Measurements from ENCODE around the gene PABPN1L. TPM values are rescaled to one million over a fixed set of nuclear protein-coding genes. Genes with fewer than 3 reads are reported as not detected.

Gene PABPN1L
- total RNA-seq, 3 donors from 2014 or later: not detected

- ATAC-seq (no peak), DNase-seq (no peak)
- H3K4me1 Mint-ChIP-seq (ENCODE audit: low read depth): no peaks in the 10 kb centered on the region
- H3K4me3 Mint-ChIP-seq: no peak overlapping the region
- no peaks in the 10 kb centered on the region for H3K9me3 Mint-ChIP-seq
- no peaks in the 10 kb centered on the region for H3K36me3 Mint-ChIP-seq (ENCODE audit: insufficient read depth)
- no peaks in the 10 kb centered on the region for H3K27me3 Mint-ChIP-seq (ENCODE audit: low read depth)
Measured at GRCh38 chr16:88844419-88845036, 21.9 kb downstream of the PABPN1L start.

GRCh38 chr16:88843256-88843655 lies 23.2 kb downstream of the PABPN1L start:
- no peak overlapping the region for H3K4me3 Mint-ChIP-seq
- ATAC-seq (no peak), DNase-seq (no peak)
- no peaks in the 10 kb centered on the region for H3K27me3 Mint-ChIP-seq (ENCODE audit: low read depth)
- H3K9me3 Mint-ChIP-seq: no peaks in the 10 kb centered on the region
- no peaks in the 10 kb centered on the region for H3K36me3 Mint-ChIP-seq (ENCODE audit: insufficient read depth)
- H3K4me1 Mint-ChIP-seq (ENCODE audit: low read depth): no peaks in the 10 kb centered on the region

- H3K4me3 Mint-ChIP-seq: no peak overlapping the region
- ATAC-seq: no peak
Measured at GRCh38 chr16:88842806-88843205, 23.7 kb downstream of the PABPN1L start.

GRCh38 chr16:88842308-88842756 lies 24.1 kb downstream of the PABPN1L start:
- H3K4me3 Mint-ChIP-seq: no peak overlapping the region
- DNase-seq: no peak
- no peaks in the 10 kb centered on the region for H3K4me1 Mint-ChIP-seq (ENCODE audit: low read depth)
- no peaks in the 10 kb centered on the region for H3K27me3 Mint-ChIP-seq (ENCODE audit: low read depth)
- ATAC-seq: no peak
- H3K36me3 Mint-ChIP-seq (ENCODE audit: insufficient read depth): no peaks in the 10 kb centered on the region
- H3K9me3 Mint-ChIP-seq: no peaks in the 10 kb centered on the region

More at GRCh38 chr16:88842806-88843205, 23.7 kb downstream of the PABPN1L start:
- Mint-ChIP-seq H3K9me3 (no peaks in the 10 kb centered on the region), H3K36me3 (ENCODE audit: insufficient read depth) (no peaks in the 10 kb centered on the region), H3K27me3 (ENCODE audit: low read depth) (no peaks in the 10 kb centered on the region), H3K4me1 (ENCODE audit: low read depth) (no peaks in the 10 kb centered on the region)
- no peak for DNase-seq

GRCh38 chr16:88841521-88842307 lies 24.7 kb downstream of the PABPN1L start:
- Mint-ChIP-seq H3K36me3 (ENCODE audit: insufficient read depth) (no peaks in the 10 kb centered on the region), H3K4me3 (no peak overlapping the region), H3K9me3 (no peaks in the 10 kb centered on the region), H3K4me1 (ENCODE audit: low read depth) (no peaks in the 10 kb centered on the region), H3K27me3 (ENCODE audit: low read depth) (no peaks in the 10 kb centered on the region)
- no peak for ATAC-seq
- DNase-seq: no peak

- no peaks in the 10 kb centered on the region for H3K9me3 Mint-ChIP-seq
- H3K4me1 Mint-ChIP-seq (ENCODE audit: low read depth): no peaks in the 10 kb centered on the region
- ATAC-seq (no peak), DNase-seq (no peak)
- H3K36me3 Mint-ChIP-seq (ENCODE audit: insufficient read depth): no peaks in the 10 kb centered on the region
- no peaks in the 10 kb centered on the region for H3K27me3 Mint-ChIP-seq (ENCODE audit: low read depth)
- H3K4me3 Mint-ChIP-seq: no peak overlapping the region
Measured at GRCh38 chr16:88840600-88841215, 25.8 kb downstream of the PABPN1L start.

- no peak for DNase-seq
- Mint-ChIP-seq H3K4me3 (no peak overlapping the region), H3K4me1 (ENCODE audit: low read depth) (no peaks in the 10 kb centered on the region), H3K9me3 (no peaks in the 10 kb centered on the region), H3K36me3 (ENCODE audit: insufficient read depth) (peaks cover 3% of the 10 kb centered on the region), H3K27me3 (ENCODE audit: low read depth) (no peaks in the 10 kb centered on the region)
- ATAC-seq: no peak
Measured at GRCh38 chr16:88839745-88840599, 26.5 kb downstream of the PABPN1L start.

GRCh38 chr16:88839026-88839529 lies 27.4 kb downstream of the PABPN1L start:
- Mint-ChIP-seq H3K36me3 (ENCODE audit: insufficient read depth) (peaks cover 3% of the 10 kb centered on the region), H3K9me3 (no peaks in the 10 kb centered on the region), H3K27me3 (ENCODE audit: low read depth) (no peaks in the 10 kb centered on the region), H3K4me3 (no peak overlapping the region), H3K4me1 (ENCODE audit: low read depth) (no peaks in the 10 kb centered on the region)
- no peak for DNase-seq
- ATAC-seq: no peak

GRCh38 chr16:88838566-88838965 lies 27.9 kb downstream of the PABPN1L start:
- Mint-ChIP-seq H3K27me3 (ENCODE audit: low read depth) (no peaks in the 10 kb centered on the region), H3K9me3 (no peaks in the 10 kb centered on the region), H3K36me3 (ENCODE audit: insufficient read depth) (peaks cover 3% of the 10 kb centered on the region), H3K4me1 (ENCODE audit: low read depth) (no peaks in the 10 kb centered on the region), H3K4me3 (no peak overlapping the region)
- ATAC-seq (no peak), DNase-seq (no peak)

- no peaks in the 10 kb centered on the region for H3K4me1 Mint-ChIP-seq (ENCODE audit: low read depth)
- H3K9me3 Mint-ChIP-seq: no peaks in the 10 kb centered on the region
- H3K27me3 Mint-ChIP-seq (ENCODE audit: low read depth): no peaks in the 10 kb centered on the region
- ATAC-seq: no peak
- H3K36me3 Mint-ChIP-seq (ENCODE audit: insufficient read depth): peaks cover 3% of the 10 kb centered on the region
- H3K4me3 Mint-ChIP-seq: no peak overlapping the region
- DNase-seq: no peak
Measured at GRCh38 chr16:88837806-88838205, 28.7 kb downstream of the PABPN1L start.

GRCh38 chr16:88836791-88837190 lies 29.7 kb downstream of the PABPN1L start:
- no peaks in the 10 kb centered on the region for H3K4me1 Mint-ChIP-seq (ENCODE audit: low read depth)
- no peak overlapping the region for H3K4me3 Mint-ChIP-seq
- no peaks in the 10 kb centered on the region for H3K9me3 Mint-ChIP-seq
- no peak for ATAC-seq
- no peaks in the 10 kb centered on the region for H3K27me3 Mint-ChIP-seq (ENCODE audit: low read depth)
- H3K36me3 Mint-ChIP-seq (ENCODE audit: insufficient read depth): peaks cover 3% of the 10 kb centered on the region
- no peak for DNase-seq

- Mint-ChIP-seq H3K9me3 (no peaks in the 10 kb centered on the region), H3K27me3 (ENCODE audit: low read depth) (no peaks in the 10 kb centered on the region), H3K4me1 (ENCODE audit: low read depth) (no peaks in the 10 kb centered on the region), H3K36me3 (ENCODE audit: insufficient read depth) (peaks cover 3% of the 10 kb centered on the region), H3K4me3 (no peak overlapping the region)
- DNase-seq: no peak
- ATAC-seq: no peak
Measured at GRCh38 chr16:88835818-88836217, 30.6 kb downstream of the PABPN1L start.

GRCh38 chr16:88835383-88835782 lies 31.1 kb downstream of the PABPN1L start:
- no peaks in the 10 kb centered on the region for H3K27me3 Mint-ChIP-seq (ENCODE audit: low read depth)
- H3K4me3 Mint-ChIP-seq: no peak overlapping the region
- H3K36me3 Mint-ChIP-seq (ENCODE audit: insufficient read depth): peaks cover 3% of the 10 kb centered on the region
- H3K9me3 Mint-ChIP-seq: no peaks in the 10 kb centered on the region
- ATAC-seq (no peak), DNase-seq (no peak)
- no peaks in the 10 kb centered on the region for H3K4me1 Mint-ChIP-seq (ENCODE audit: low read depth)

- Mint-ChIP-seq H3K36me3 (ENCODE audit: insufficient read depth) (peaks cover 3% of the 10 kb centered on the region), H3K9me3 (no peaks in the 10 kb centered on the region), H3K4me3 (no peak overlapping the region), H3K27me3 (ENCODE audit: low read depth) (no peaks in the 10 kb centered on the region), H3K4me1 (ENCODE audit: low read depth) (no peaks in the 10 kb centered on the region)
- no peak for DNase-seq
- no peak for ATAC-seq
Measured at GRCh38 chr16:88834670-88835069, 31.8 kb downstream of the PABPN1L start.

All from activated T-cell treated with anti-CD3 and anti-CD28 coated beads, Interleukin-2, amount 50 U/mL, for 4 hours (primary cell).